ENCODE measurements around the gene LRRC58. TPM values are rescaled to one million over a fixed set of nuclear protein-coding genes. Genes with fewer than 3 reads are reported as not detected.

LRRC58 gene
- total RNA-seq, 1 donor from 2014 or later, result 14.3 TPM

DNA sequence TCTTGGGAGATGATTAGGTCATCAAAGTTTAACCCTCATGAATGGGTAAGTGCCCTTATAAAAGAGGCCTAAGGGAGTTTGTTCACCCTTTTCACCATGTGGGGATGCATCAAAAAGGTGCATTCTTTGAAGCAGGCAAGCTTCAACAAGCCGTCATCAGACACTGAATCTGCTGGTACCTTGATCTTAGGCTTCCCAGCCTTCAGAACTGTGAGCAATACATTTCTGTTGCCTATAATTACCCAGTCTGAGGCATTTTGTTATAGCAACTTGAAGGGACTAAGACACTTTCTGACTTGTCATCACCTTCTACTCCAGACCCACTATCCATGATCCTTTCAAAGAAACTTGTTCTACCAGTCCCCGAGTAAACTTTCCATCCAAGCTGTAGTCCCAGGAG is 44.6 kb upstream of the LRRC58 start:
- no peak overlapping the region for H2AFZ ChIP-seq (ENCODE audit: low read depth, low read length)
- peaks cover 23% of the 10 kb centered on the region for H4K20me1 ChIP-seq (ENCODE audit: insufficient read depth, low read length)
- FAIRE-seq (no peak), DNase-seq (ENCODE audit: low read depth) (no peak)
- no peak overlapping the region for H3K4me2 ChIP-seq (ENCODE audit: low read length)
- no peak overlapping the region for H3K4me3 Mint-ChIP-seq (ENCODE audit: unreplicated experiment)
- H3K4me1 ChIP-seq (ENCODE audit: insufficient read depth, low read length), result no peaks in the 10 kb centered on the region
- TF ChIP-seq EZH2 (IDR thresholded peaks at IDR 0.05; ENCODE audit: insufficient read depth, low read length), result no peak
- no peak for TF ChIP-seq CTCF (IDR thresholded peaks at IDR 0.05; ENCODE audit: insufficient read depth, low read depth, low read length)
- no peak overlapping the region for H3K9ac ChIP-seq (ENCODE audit: low read length)
- peaks cover 52% of the 10 kb centered on the region for H3K36me3 ChIP-seq (ENCODE audit: insufficient read depth, low read length)
- H3K27me3 Mint-ChIP-seq (ENCODE audit: low read depth, unreplicated experiment), result no peaks in the 10 kb centered on the region
- no peaks in the 10 kb centered on the region for H3K79me2 ChIP-seq (ENCODE audit: insufficient read depth, low read length)
- no peaks in the 10 kb centered on the region for H3K4me1 Mint-ChIP-seq (ENCODE audit: low read depth, unreplicated experiment)
- H3K36me3 Mint-ChIP-seq (ENCODE audit: low read depth, unreplicated experiment), result peaks cover 23% of the 10 kb centered on the region
- H3K27me3 ChIP-seq (ENCODE audit: insufficient read depth, low read length), result no peaks in the 10 kb centered on the region
- H3K4me3 ChIP-seq (ENCODE audit: insufficient read depth, low read depth, low read length), result no peak overlapping the region
- H3K9me3 Mint-ChIP-seq (ENCODE audit: unreplicated experiment), result no peaks in the 10 kb centered on the region
- H3K27ac ChIP-seq (ENCODE audit: low read depth, low read length), result no peak overlapping the region
- no peak overlapping the region for H3K27ac Mint-ChIP-seq (ENCODE audit: unreplicated experiment)
- H3K9me3 ChIP-seq (ENCODE audit: insufficient read depth, low read depth, low read length), result no peaks in the 10 kb centered on the region

GRCh38 chr3:120393243-120393642 is 44.1 kb upstream of the LRRC58 start:
- H3K4me1 Mint-ChIP-seq (ENCODE audit: low read depth, unreplicated experiment), result no peaks in the 10 kb centered on the region
- no peak overlapping the region for H3K4me3 Mint-ChIP-seq (ENCODE audit: unreplicated experiment)
- Histone ChIP-seq H3K27me3 (ENCODE audit: insufficient read depth, low read length) (no peaks in the 10 kb centered on the region), H3K9ac (ENCODE audit: low read length) (no peak overlapping the region), H3K4me2 (ENCODE audit: low read length) (no peak overlapping the region), H3K27ac (ENCODE audit: low read depth, low read length) (no peak overlapping the region), H3K4me1 (ENCODE audit: insufficient read depth, low read length) (no peaks in the 10 kb centered on the region), H3K36me3 (ENCODE audit: insufficient read depth, low read length) (peaks cover 47% of the 10 kb centered on the region), H3K79me2 (ENCODE audit: insufficient read depth, low read length) (no peaks in the 10 kb centered on the region), H3K4me3 (ENCODE audit: insufficient read depth, low read depth, low read length) (no peak overlapping the region), H2AFZ (ENCODE audit: low read depth, low read length) (no peak overlapping the region), H3K9me3 (ENCODE audit: insufficient read depth, low read depth, low read length) (no peaks in the 10 kb centered on the region), H4K20me1 (ENCODE audit: insufficient read depth, low read length) (peaks cover 23% of the 10 kb centered on the region)
- no peaks in the 10 kb centered on the region for H3K9me3 Mint-ChIP-seq (ENCODE audit: unreplicated experiment)
- H3K27me3 Mint-ChIP-seq (ENCODE audit: low read depth, unreplicated experiment), result no peaks in the 10 kb centered on the region
- TF ChIP-seq CTCF (IDR thresholded peaks at IDR 0.05; ENCODE audit: insufficient read depth, low read depth, low read length), result no peak
- no peak for TF ChIP-seq EZH2 (IDR thresholded peaks at IDR 0.05; ENCODE audit: insufficient read depth, low read length)
- H3K27ac Mint-ChIP-seq (ENCODE audit: unreplicated experiment), result no peak overlapping the region
- no peak for FAIRE-seq
- H3K36me3 Mint-ChIP-seq (ENCODE audit: low read depth, unreplicated experiment), result peaks cover 22% of the 10 kb centered on the region
- no peak for DNase-seq (ENCODE audit: low read depth)

GRCh38 chr3:120382941-120383447 is 33.8 kb upstream of the LRRC58 start:
- no peak for FAIRE-seq
- no peak overlapping the region for H3K4me3 Mint-ChIP-seq (ENCODE audit: unreplicated experiment)
- no peaks in the 10 kb centered on the region for H3K36me3 Mint-ChIP-seq (ENCODE audit: low read depth, unreplicated experiment)

More at GRCh38 chr3:120382941-120383447, 33.8 kb upstream of the LRRC58 start:
- Histone ChIP-seq H3K9me3 (ENCODE audit: insufficient read depth, low read depth, low read length) (no peaks in the 10 kb centered on the region), H3K4me3 (ENCODE audit: insufficient read depth, low read depth, low read length) (no peak overlapping the region), H4K20me1 (ENCODE audit: insufficient read depth, low read length) (no peaks in the 10 kb centered on the region), H3K27me3 (ENCODE audit: insufficient read depth, low read length) (no peaks in the 10 kb centered on the region), H3K27ac (ENCODE audit: low read depth, low read length) (no peak overlapping the region), H3K79me2 (ENCODE audit: insufficient read depth, low read length) (no peaks in the 10 kb centered on the region), H2AFZ (ENCODE audit: low read depth, low read length) (no peak overlapping the region), H3K9ac (ENCODE audit: low read length) (no peak overlapping the region), H3K4me2 (ENCODE audit: low read length) (no peak overlapping the region), H3K4me1 (ENCODE audit: insufficient read depth, low read length) (no peaks in the 10 kb centered on the region), H3K36me3 (ENCODE audit: insufficient read depth, low read length) (no peaks in the 10 kb centered on the region)
- TF ChIP-seq EZH2 (IDR thresholded peaks at IDR 0.05; ENCODE audit: insufficient read depth, low read length) (no peak), CTCF (IDR thresholded peaks at IDR 0.05; ENCODE audit: insufficient read depth, low read depth, low read length) (no peak)
- no peak overlapping the region for H3K27ac Mint-ChIP-seq (ENCODE audit: unreplicated experiment)
- H3K9me3 Mint-ChIP-seq (ENCODE audit: unreplicated experiment), result peaks cover 4% of the 10 kb centered on the region
- H3K4me1 Mint-ChIP-seq (ENCODE audit: low read depth, unreplicated experiment), result no peaks in the 10 kb centered on the region
- no peaks in the 10 kb centered on the region for H3K27me3 Mint-ChIP-seq (ENCODE audit: low read depth, unreplicated experiment)
- DNase-seq (ENCODE audit: low read depth), result no peak
